Cardiac fibroblast (primary cell): ENCODE results near the gene ZNF792.
"Not testable (repeated sequence)": the region's sequence is repeated elsewhere in the genome, so short reads cannot be mapped to it uniquely, and the experiment has no call there.

Experiments
- DNase-seq, 2 donors: peaks; one replicate each; pipeline versions ENCODE4 v3.0.0 to v3.0.0-alpha.2; 2010; ENCODE audit warnings: low read depth in 2 of 2
- H3K4me3 ChIP-seq, 2 donors: replicated peaks in 1 of 2; 1 replicate in 1 of 2; 2 replicates in 1 of 2; pipeline ENCODE4 v1.5.1; 2011; ENCODE audit warnings: low read depth in 2 of 2, low read length in 2 of 2, mild to moderate bottlenecking in 2 of 2, moderate library complexity in 1 of 2
- CTCF ChIP-seq: IDR thresholded peaks from one replicate; pipeline ENCODE4 v1.5.1; 2011; ENCODE audit warnings: low read depth, mild to moderate bottlenecking, low read length, inconsistent platforms

Gene ZNF792

GRCh38 chr19:34938886-34939285 lies 25.1 kb downstream of the ZNF792 start:
- H3K4me3 ChIP-seq, result no peak overlapping the region
- TF ChIP-seq CTCF, result no peak
- no peak for DNase-seq

GRCh38 chr19:34936184-34936583 lies 27.8 kb downstream of the ZNF792 start:
- no peak overlapping the region for H3K4me3 ChIP-seq
- no peak for TF ChIP-seq CTCF
- no peak for DNase-seq

- TF ChIP-seq CTCF, result no peak
- DNase-seq, result no peak
- H3K4me3 ChIP-seq, result no peak overlapping the region
Measured at GRCh38 chr19:34932494-34932893, 31.5 kb downstream of the ZNF792 start.

- peak; percentile 92 to 96 for DNase-seq
- H3K4me3 ChIP-seq, result peak within 1 kb of the TSS; percentile 73 to 75
- TF ChIP-seq CTCF, result no peak
Measured at GRCh38 chr19:34926685-34927375, 37.2 kb downstream of the ZNF792 start, which contains the start of gene ZNF30. TSS of gene ZNF30 (plus strand) at chr19:34926903. CDS start at chr19:34929948, 3,045 bp downstream.

- no peak for TF ChIP-seq CTCF
- no peak for DNase-seq
- no peak overlapping the region for H3K4me3 ChIP-seq
Measured at GRCh38 chr19:34926361-34926684, 37.7 kb downstream of the ZNF792 start.

- DNase-seq, result no peak
- no peak for TF ChIP-seq CTCF
- H3K4me3 ChIP-seq, result no peak overlapping the region
Measured at GRCh38 chr19:34925278-34925855, 38.7 kb downstream of the ZNF792 start.

- DNase-seq, H3K4me3 ChIP-seq: not testable (repeated sequence)
Measured at GRCh38 chr19:34920090-34920786, 43.8 kb downstream of the ZNF792 start.
